ENCODE data around the gene SLC4A7. TPM values are rescaled to one million over a fixed set of nuclear protein-coding genes. Genes with fewer than 3 reads are reported as not detected.
"Not testable (repeated sequence)": the region's sequence is repeated elsewhere in the genome, so short reads cannot be mapped to it uniquely, and the experiment has no call there.

SLC4A7 gene
- total RNA-seq, 2 experiments from 2014 or later: 25.9 to 31.9 TPM

GRCh38 chr3:27333843-27334242, 150.3 kb downstream of the SLC4A7 start:
- no peak for DNase-seq (ENCODE audit: low spot score)
- no TSS peak for BruUV-seq (replicated peaks)
- intact Hi-C loops (cut with micrococcal nuclease; ENCODE audit: unreplicated experiment): no loop called here

GRCh38 chr3:27328982-27329762, 155.0 kb downstream of the SLC4A7 start:
- CTCF ChIA-PET (ENCODE audit: unreplicated experiment): not testable (repeated sequence)

More at GRCh38 chr3:27333843-27334242, 150.3 kb downstream of the SLC4A7 start:
- no peaks in the 10 kb centered on the region for H4K20me1 ChIP-seq (ENCODE audit: insufficient read depth, low read length)
- no peak overlapping the region for H3K27ac ChIP-seq (ENCODE audit: low read depth, low read length, poor library complexity, severe bottlenecking)
- ChIA-PET CTCF (ENCODE audit: unreplicated experiment) (no interaction called here), POLR2A (no interaction called here)
- no peak for TF ChIP-seq EZH2phosphoT487 (IDR thresholded peaks at IDR 0.05; ENCODE audit: borderline replicate concordance, low read depth, low read length)
- no peaks in the 10 kb centered on the region for H3K9me3 ChIP-seq (ENCODE audit: low read length)
- H3K79me2 ChIP-seq (ENCODE audit: insufficient read depth, low read depth, low read length): no peaks in the 10 kb centered on the region
- no peaks in the 10 kb centered on the region for H3K4me1 ChIP-seq (ENCODE audit: insufficient read depth, low read length, poor library complexity, severe bottlenecking)
- H3K4me3 ChIP-seq (ENCODE audit: low read depth, low read length, poor library complexity, severe bottlenecking): no peak overlapping the region
- H3K9me2 ChIP-seq (ENCODE audit: insufficient read depth, low read length): no peaks in the 10 kb centered on the region; the same call in 1 of the 2 replicates
- H3K4me2 ChIP-seq (ENCODE audit: low read length): no peak overlapping the region
- no peaks in the 10 kb centered on the region for H3K36me3 ChIP-seq (ENCODE audit: insufficient read depth, low read length)
- no peak overlapping the region for H2AFZ ChIP-seq (ENCODE audit: low read length)

GRCh38 chr3:27326629-27327545, 157.3 kb downstream of the SLC4A7 start:
- Histone ChIP-seq H3K27ac (ENCODE audit: low read depth, low read length, poor library complexity, severe bottlenecking) (no peak overlapping the region), H2AFZ (ENCODE audit: low read length) (no peak overlapping the region), H4K20me1 (ENCODE audit: insufficient read depth, low read length) (no peaks in the 10 kb centered on the region), H3K9me2 (ENCODE audit: insufficient read depth, low read length) (no peaks in the 10 kb centered on the region; the same call in 1 of the 2 replicates), H3K79me2 (ENCODE audit: insufficient read depth, low read depth, low read length) (no peaks in the 10 kb centered on the region), H3K4me2 (ENCODE audit: low read length) (no peak overlapping the region), H3K36me3 (ENCODE audit: insufficient read depth, low read length) (no peaks in the 10 kb centered on the region), H3K4me3 (ENCODE audit: low read depth, low read length, poor library complexity, severe bottlenecking) (no peak overlapping the region), H3K4me1 (ENCODE audit: insufficient read depth, low read length, poor library complexity, severe bottlenecking) (no peaks in the 10 kb centered on the region), H3K9me3 (ENCODE audit: low read length) (no peaks in the 10 kb centered on the region)
- DNase-seq (ENCODE audit: low spot score): no peak
- no TSS peak for BruUV-seq (replicated peaks)
- intact Hi-C loops (cut with micrococcal nuclease; ENCODE audit: unreplicated experiment): loop anchor here (1.0 kb wide), 1 partner anchor 29 kb away; no protein-coding TSS in a partner anchor
- TF ChIP-seq EZH2phosphoT487 (IDR thresholded peaks at IDR 0.05; ENCODE audit: borderline replicate concordance, low read depth, low read length): no peak
- no peak for TF ChIP-seq CTCF (conservative IDR thresholded peaks at IDR 0.05; ENCODE audit: low read length)
- ChIA-PET CTCF (ENCODE audit: unreplicated experiment) (no interaction called here), POLR2A (interaction anchor here (1.0 kb wide), 1 partner anchor 9 kb away, joined by 4 read pairs; no protein-coding TSS in a partner anchor)

More at GRCh38 chr3:27328982-27329762, 155.0 kb downstream of the SLC4A7 start:
- H3K4me3 ChIP-seq (ENCODE audit: low read depth, low read length, poor library complexity, severe bottlenecking); H2AFZ ChIP-seq (ENCODE audit: low read length); intact Hi-C loops (cut with micrococcal nuclease; ENCODE audit: unreplicated experiment); H3K9me2 ChIP-seq (ENCODE audit: insufficient read depth, low read length); BruUV-seq (replicated peaks); DNase-seq (ENCODE audit: low spot score); H3K36me3 ChIP-seq (ENCODE audit: insufficient read depth, low read length); POLR2A ChIA-PET; H3K4me1 ChIP-seq (ENCODE audit: insufficient read depth, low read length, poor library complexity, severe bottlenecking); H3K4me2 ChIP-seq (ENCODE audit: low read length); H3K27ac ChIP-seq (ENCODE audit: low read depth, low read length, poor library complexity, severe bottlenecking); H3K9me3 ChIP-seq (ENCODE audit: low read length); H4K20me1 ChIP-seq (ENCODE audit: insufficient read depth, low read length); H3K79me2 ChIP-seq (ENCODE audit: insufficient read depth, low read depth, low read length): not testable (repeated sequence)
